Neural progenitor cell (in vitro differentiated cells): ENCODE results near the gene SPHK1.

Experiments used
- EZH2phosphoT487 ChIP-seq: fragments of 200-600 bp; sonication (generic); IDR thresholded peaks from 2 replicates; pipeline ENCODE4 v1.6.1; 2017; ENCODE audit warnings: antibody characterized with exemption
- TF ChIP-seq, protein P1 (sequence below): fragments of 200-600 bp; sonication (generic); IDR thresholded peaks from 2 replicates; pipeline ENCODE4 v1.5.1; 2017; ENCODE audit warnings: antibody characterized with exemption, mild to moderate bottlenecking

GRCh38 chr17:76357597-76358158, 26.7 kb upstream of the SPHK1 start:
- TF ChIP-seq EZH2phosphoT487: no peak
- TF ChIP-seq, protein P1, sequence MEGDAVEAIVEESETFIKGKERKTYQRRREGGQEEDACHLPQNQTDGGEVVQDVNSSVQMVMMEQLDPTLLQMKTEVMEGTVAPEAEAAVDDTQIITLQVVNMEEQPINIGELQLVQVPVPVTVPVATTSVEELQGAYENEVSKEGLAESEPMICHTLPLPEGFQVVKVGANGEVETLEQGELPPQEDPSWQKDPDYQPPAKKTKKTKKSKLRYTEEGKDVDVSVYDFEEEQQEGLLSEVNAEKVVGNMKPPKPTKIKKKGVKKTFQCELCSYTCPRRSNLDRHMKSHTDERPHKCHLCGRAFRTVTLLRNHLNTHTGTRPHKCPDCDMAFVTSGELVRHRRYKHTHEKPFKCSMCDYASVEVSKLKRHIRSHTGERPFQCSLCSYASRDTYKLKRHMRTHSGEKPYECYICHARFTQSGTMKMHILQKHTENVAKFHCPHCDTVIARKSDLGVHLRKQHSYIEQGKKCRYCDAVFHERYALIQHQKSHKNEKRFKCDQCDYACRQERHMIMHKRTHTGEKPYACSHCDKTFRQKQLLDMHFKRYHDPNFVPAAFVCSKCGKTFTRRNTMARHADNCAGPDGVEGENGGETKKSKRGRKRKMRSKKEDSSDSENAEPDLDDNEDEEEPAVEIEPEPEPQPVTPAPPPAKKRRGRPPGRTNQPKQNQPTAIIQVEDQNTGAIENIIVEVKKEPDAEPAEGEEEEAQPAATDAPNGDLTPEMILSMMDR: no peak
